ENCODE data around the gene MBL2. TPM values are rescaled to one million over a fixed set of nuclear protein-coding genes. Genes with fewer than 3 reads are reported as not detected.

Gene MBL2
- polyA plus RNA-seq, 1 donor (not counting 4 experiments of a cell fraction or from before 2014, with no cell fraction given) = not detected

GRCh38 chr10:52785418-52785817 lies 12.8 kb upstream of the MBL2 start:
- dilution Hi-C loops (cut with MboI; ENCODE audit: extremely low pct_ligation_motif_present, low sequenced_read_pairs) = no loop called here
- Histone ChIP-seq H3K79me2 (ENCODE audit: control insufficient read depth, insufficient read depth, low read length) (no peaks in the 10 kb centered on the region), H3K36me3 (ENCODE audit: control insufficient read depth in 2 of 2, extremely low read depth in 1 of 2, insufficient read depth in 2 of 2, low read length in 2 of 2) (no peaks in the 10 kb centered on the region), H3K9ac (ENCODE audit: control insufficient read depth, extremely low read depth, insufficient read depth, low read length) (no peak overlapping the region), H3K27me3 (ENCODE audit: control insufficient read depth, extremely low read depth, insufficient read depth, low read length) (no peaks in the 10 kb centered on the region), H3K9me3 (ENCODE audit: control insufficient read depth, low read depth, low read length) (peaks cover 2% of the 10 kb centered on the region), H3K4me2 (ENCODE audit: control insufficient read depth, extremely low read depth, insufficient read depth, low read depth, low read length) (no peak overlapping the region), H3K4me3 (ENCODE audit: control insufficient read depth in 2 of 3, extremely low read depth in 1 of 3, insufficient read depth in 2 of 3, low read depth in 1 of 3, low read length in 3 of 3) (no peak overlapping the region), H3K27ac (ENCODE audit: control insufficient read depth, insufficient read depth, low read length) (no peak overlapping the region), H3K9me1 (ENCODE audit: control insufficient read depth, extremely low read depth, insufficient read depth, low read length) (no peaks in the 10 kb centered on the region), H3K4me1 (ENCODE audit: control insufficient read depth, extremely low read depth, insufficient read depth, low read length) (no peaks in the 10 kb centered on the region), H2AFZ (ENCODE audit: control insufficient read depth, low read length) (no peak overlapping the region), H4K20me1 (ENCODE audit: control insufficient read depth, extremely low read depth, insufficient read depth, low read length) (no peaks in the 10 kb centered on the region)
- no peak for DNase-seq (ENCODE audit: low read depth, low spot score)
- no peak for FAIRE-seq
- TF ChIP-seq EZH2 (IDR thresholded peaks at IDR 0.05; ENCODE audit: low read length) = no peak
- TF ChIP-seq, protein P1, sequence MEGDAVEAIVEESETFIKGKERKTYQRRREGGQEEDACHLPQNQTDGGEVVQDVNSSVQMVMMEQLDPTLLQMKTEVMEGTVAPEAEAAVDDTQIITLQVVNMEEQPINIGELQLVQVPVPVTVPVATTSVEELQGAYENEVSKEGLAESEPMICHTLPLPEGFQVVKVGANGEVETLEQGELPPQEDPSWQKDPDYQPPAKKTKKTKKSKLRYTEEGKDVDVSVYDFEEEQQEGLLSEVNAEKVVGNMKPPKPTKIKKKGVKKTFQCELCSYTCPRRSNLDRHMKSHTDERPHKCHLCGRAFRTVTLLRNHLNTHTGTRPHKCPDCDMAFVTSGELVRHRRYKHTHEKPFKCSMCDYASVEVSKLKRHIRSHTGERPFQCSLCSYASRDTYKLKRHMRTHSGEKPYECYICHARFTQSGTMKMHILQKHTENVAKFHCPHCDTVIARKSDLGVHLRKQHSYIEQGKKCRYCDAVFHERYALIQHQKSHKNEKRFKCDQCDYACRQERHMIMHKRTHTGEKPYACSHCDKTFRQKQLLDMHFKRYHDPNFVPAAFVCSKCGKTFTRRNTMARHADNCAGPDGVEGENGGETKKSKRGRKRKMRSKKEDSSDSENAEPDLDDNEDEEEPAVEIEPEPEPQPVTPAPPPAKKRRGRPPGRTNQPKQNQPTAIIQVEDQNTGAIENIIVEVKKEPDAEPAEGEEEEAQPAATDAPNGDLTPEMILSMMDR (optimal IDR thresholded peaks at IDR 0.05 in 1 of 3, IDR thresholded peaks at IDR 0.05 in 1 of 3, conservative IDR thresholded peaks at IDR 0.05 in 1 of 3; ENCODE audit: extremely low read depth in 1 of 3, insufficient read depth in 2 of 3, low read length in 3 of 3) = no peak

DNA sequence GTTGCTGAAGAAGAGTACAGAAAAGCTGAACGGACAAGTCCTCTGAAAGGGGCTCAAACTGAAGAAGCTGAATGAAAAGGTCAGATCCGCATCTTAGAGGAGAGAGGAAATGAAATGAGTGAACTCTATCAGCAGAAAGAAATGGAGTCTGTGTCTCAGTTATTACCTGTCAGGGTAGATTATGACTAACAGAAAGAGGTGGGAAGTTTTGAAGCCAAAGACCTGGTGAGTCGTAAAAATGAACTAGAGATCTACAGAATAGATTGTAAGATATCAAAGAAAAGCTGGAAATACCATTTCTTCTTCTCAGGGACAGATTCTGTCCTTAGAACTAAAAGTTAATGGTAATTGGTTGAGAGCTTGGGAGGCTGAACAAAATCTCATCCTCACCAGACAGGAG lies 11.1 kb upstream of the MBL2 start:
- H4K20me1 ChIP-seq (ENCODE audit: control insufficient read depth, extremely low read depth, insufficient read depth, low read length) = no peaks in the 10 kb centered on the region
- FAIRE-seq (no peak), DNase-seq (ENCODE audit: low read depth, low spot score) (no peak)
- no peak for TF ChIP-seq EZH2 (IDR thresholded peaks at IDR 0.05; ENCODE audit: low read length)
- TF ChIP-seq, protein P1 (optimal IDR thresholded peaks at IDR 0.05 in 1 of 3, IDR thresholded peaks at IDR 0.05 in 1 of 3, conservative IDR thresholded peaks at IDR 0.05 in 1 of 3; ENCODE audit: extremely low read depth in 1 of 3, insufficient read depth in 2 of 3, low read length in 3 of 3) = no peak
- no peak overlapping the region for H3K27ac ChIP-seq (ENCODE audit: control insufficient read depth, insufficient read depth, low read length)
- no peaks in the 10 kb centered on the region for H3K4me1 ChIP-seq (ENCODE audit: control insufficient read depth, extremely low read depth, insufficient read depth, low read length)
- no peaks in the 10 kb centered on the region for H3K36me3 ChIP-seq (ENCODE audit: control insufficient read depth in 2 of 2, extremely low read depth in 1 of 2, insufficient read depth in 2 of 2, low read length in 2 of 2)
- dilution Hi-C loops (cut with MboI; ENCODE audit: extremely low pct_ligation_motif_present, low sequenced_read_pairs) = no loop called here
- H3K4me3 ChIP-seq (ENCODE audit: control insufficient read depth in 2 of 3, extremely low read depth in 1 of 3, insufficient read depth in 2 of 3, low read depth in 1 of 3, low read length in 3 of 3) = no peak overlapping the region
- H3K9me3 ChIP-seq (ENCODE audit: control insufficient read depth, low read depth, low read length) = peaks cover 2% of the 10 kb centered on the region
- H3K79me2 ChIP-seq (ENCODE audit: control insufficient read depth, insufficient read depth, low read length) = no peaks in the 10 kb centered on the region
- peaks cover under 1% of the 10 kb centered on the region for H3K27me3 ChIP-seq (ENCODE audit: control insufficient read depth, extremely low read depth, insufficient read depth, low read length)
- no peak overlapping the region for H3K9ac ChIP-seq (ENCODE audit: control insufficient read depth, extremely low read depth, insufficient read depth, low read length)
- H3K4me2 ChIP-seq (ENCODE audit: control insufficient read depth, extremely low read depth, insufficient read depth, low read depth, low read length) = no peak overlapping the region
- H2AFZ ChIP-seq (ENCODE audit: control insufficient read depth, low read length) = no peak overlapping the region
- H3K9me1 ChIP-seq (ENCODE audit: control insufficient read depth, extremely low read depth, insufficient read depth, low read length) = no peaks in the 10 kb centered on the region
